Calu3 (cell line): ENCODE results near the gene DEGS1. TPM values are rescaled to one million over a fixed set of nuclear protein-coding genes. Genes with fewer than 3 reads are reported as not detected.
"Not testable (repeated sequence)": the region's sequence is repeated elsewhere in the genome, so short reads cannot be mapped to it uniquely, and the experiment has no call there.

Experiments used
- BruUV-seq: library from RNA; stranded (reverse); fragments of 400-500 nt; replicated peaks from 2 replicates; lab custom pipeline; 2021; lab: Mats Ljungman, UMichigan
- CTCF ChIA-PET: fragments of 300-600 bp; sonication (Branson Sonifier 250); formaldehyde crosslinking; loops from one replicate; lab custom pipeline; 2022; ENCODE audit warnings: antibody characterized with exemption; lab: Charles Lee
- DNase-seq: peaks from one replicate; pipeline ENCODE4 v3.0.0; 2022
- H3K27ac Mint-ChIP-seq: one replicate; pipeline ENCODE4 v1.8.0; 2022; ENCODE audit warnings: mixed read lengths; ENCODE audit not compliant: unreplicated experiment
- H3K27me3 Mint-ChIP-seq: one replicate; pipeline ENCODE4 v1.8.0; 2022; ENCODE audit warnings: mixed read lengths; ENCODE audit not compliant: unreplicated experiment
- H3K36me3 Mint-ChIP-seq: one replicate; pipeline ENCODE4 v1.8.0; 2022; ENCODE audit warnings: mild to moderate bottlenecking, moderate library complexity, mixed read lengths; ENCODE audit not compliant: insufficient read depth, unreplicated experiment
- H3K4me1 Mint-ChIP-seq: one replicate; pipeline ENCODE4 v1.8.0; 2022; ENCODE audit warnings: mild to moderate bottlenecking, low read depth, mixed read lengths; ENCODE audit not compliant: unreplicated experiment
- H3K4me3 Mint-ChIP-seq: one replicate; pipeline ENCODE4 v1.8.0; 2022; ENCODE audit warnings: mild to moderate bottlenecking, low read depth, moderate library complexity, mixed read lengths; ENCODE audit not compliant: unreplicated experiment
- H3K9me3 Mint-ChIP-seq: one replicate; pipeline ENCODE4 v1.8.0; 2022; ENCODE audit warnings: low read depth, mixed read lengths; ENCODE audit not compliant: unreplicated experiment
- CTCF ChIP-seq: fragments of 200-600 bp; IDR thresholded peaks from one replicate; pipeline ENCODE4 v1.8.0; 2022; ENCODE audit warnings: antibody characterized with exemption; ENCODE audit not compliant: unreplicated experiment
- intact Hi-C: fragments of 100-400 bp; cut with micrococcal nuclease; formaldehyde crosslinking; loops from one replicate; pipeline ENCODE4 v1.10.0; 2022; ENCODE audit not compliant: unreplicated experiment
- total RNA-seq: library from RNA; stranded (reverse); gene quantifications from 2 replicates; pipeline ENCODE4 v1.2.3, GENCODE V29; 2022

DEGS1 gene
- total RNA-seq, 1 experiment from 2014 or later = 72.5 TPM

- no peak for DNase-seq
- intact Hi-C loops = no loop called here
- CTCF ChIA-PET = interaction anchor here (0.6 to 0.9 kb wide), 3 partner anchors 8 to 36 kb away, joined by 3 to 4 read pairs (median 4); no protein-coding TSS in a partner anchor
- peak overlapping the region; percentile 83 for H3K27ac Mint-ChIP-seq
- H3K4me3 Mint-ChIP-seq = peak overlapping the region; percentile 41
- no TSS peak for BruUV-seq
- peaks cover 5% of the 10 kb centered on the region for H3K36me3 Mint-ChIP-seq
- no peaks in the 10 kb centered on the region for H3K9me3 Mint-ChIP-seq
- TF ChIP-seq CTCF = no peak
- no peaks in the 10 kb centered on the region for H3K27me3 Mint-ChIP-seq
- H3K4me1 Mint-ChIP-seq = peaks cover 18% of the 10 kb centered on the region
These were observed 22.4 kb downstream of the DEGS1 start for GRCh38 chr1:224205438-224205840.

DNA sequence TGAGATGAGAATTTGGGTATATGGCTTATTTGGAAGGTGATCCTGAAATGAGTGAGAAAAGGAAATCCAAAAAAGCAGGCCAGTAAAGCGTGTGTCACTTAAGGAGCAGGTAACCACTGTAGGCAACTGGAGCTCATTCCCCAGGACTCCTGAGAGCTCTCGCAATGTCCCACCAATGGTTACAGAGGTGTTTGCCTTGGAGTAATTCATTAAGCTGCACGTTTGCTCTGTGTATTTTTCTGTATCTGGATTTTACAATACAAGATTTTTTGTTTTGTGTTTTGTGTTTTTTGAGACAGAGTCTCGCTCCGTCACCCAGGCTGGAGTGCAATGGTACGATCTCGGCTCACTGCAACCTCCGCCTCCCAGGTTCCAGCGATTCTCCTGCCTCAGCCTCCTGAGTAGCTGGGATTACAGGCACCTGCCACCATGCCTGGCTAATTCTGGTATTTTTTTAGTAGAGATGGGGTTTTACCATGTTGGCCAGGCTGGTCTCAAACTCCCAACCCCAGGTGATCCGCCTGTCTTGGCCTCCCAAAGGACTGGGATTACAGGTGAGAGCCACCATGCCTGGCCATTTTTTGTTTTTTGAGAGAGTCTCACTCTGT lies 23.0 kb downstream of the DEGS1 start:
- H3K27ac Mint-ChIP-seq = peak overlapping the region; percentile 83
- CTCF ChIA-PET = interaction anchor here (0.9 kb wide), 1 partner anchor 35 kb away, joined by 3 read pairs; no protein-coding TSS in a partner anchor
- peaks cover 18% of the 10 kb centered on the region for H3K4me1 Mint-ChIP-seq
- BruUV-seq, H3K9me3 Mint-ChIP-seq, DNase-seq, H3K27me3 Mint-ChIP-seq, intact Hi-C loops, H3K36me3 Mint-ChIP-seq: not testable (repeated sequence)
- peak overlapping the region; percentile 41 for H3K4me3 Mint-ChIP-seq

- peak; percentile 61 for DNase-seq
- TF ChIP-seq CTCF = no peak
- BruUV-seq = no TSS peak
- Mint-ChIP-seq H3K4me1 (peaks cover 8% of the 10 kb centered on the region), H3K36me3 (no peaks in the 10 kb centered on the region), H3K9me3 (no peaks in the 10 kb centered on the region), H3K27ac (no peak overlapping the region), H3K4me3 (no peak overlapping the region), H3K27me3 (no peaks in the 10 kb centered on the region)
- intact Hi-C loops = no loop called here
- CTCF ChIA-PET = no interaction called here
These were observed 28.3 kb downstream of the DEGS1 start for GRCh38 chr1:224211206-224211962.

- no peaks in the 10 kb centered on the region for H3K9me3 Mint-ChIP-seq
- CTCF ChIA-PET = interaction anchor here (0.7 kb wide), 1 partner anchor 429 kb away, joined by 4 read pairs; no protein-coding TSS in a partner anchor
- BruUV-seq = no TSS peak
- H3K27me3 Mint-ChIP-seq = no peaks in the 10 kb centered on the region
- H3K4me1 Mint-ChIP-seq = peaks cover 8% of the 10 kb centered on the region
- no peaks in the 10 kb centered on the region for H3K36me3 Mint-ChIP-seq
- TF ChIP-seq CTCF = no peak
- intact Hi-C loops = no loop called here
- DNase-seq = no peak
- no peak overlapping the region for H3K27ac Mint-ChIP-seq
- no peak overlapping the region for H3K4me3 Mint-ChIP-seq
These were observed 29.6 kb downstream of the DEGS1 start for GRCh38 chr1:224212618-224213061.
